Measurements from ENCODE around the gene ZFHX3. TPM values are rescaled to one million over a fixed set of nuclear protein-coding genes. Genes with fewer than 3 reads are reported as not detected.
A peak's percentile ranks its signal among the peaks of the same experiment; 100 is the strongest.

Gene ZFHX3
- total RNA-seq, 4 donors from 2014 or later, result 9.1 to 34.0 (median 12.0) TPM

DNA sequence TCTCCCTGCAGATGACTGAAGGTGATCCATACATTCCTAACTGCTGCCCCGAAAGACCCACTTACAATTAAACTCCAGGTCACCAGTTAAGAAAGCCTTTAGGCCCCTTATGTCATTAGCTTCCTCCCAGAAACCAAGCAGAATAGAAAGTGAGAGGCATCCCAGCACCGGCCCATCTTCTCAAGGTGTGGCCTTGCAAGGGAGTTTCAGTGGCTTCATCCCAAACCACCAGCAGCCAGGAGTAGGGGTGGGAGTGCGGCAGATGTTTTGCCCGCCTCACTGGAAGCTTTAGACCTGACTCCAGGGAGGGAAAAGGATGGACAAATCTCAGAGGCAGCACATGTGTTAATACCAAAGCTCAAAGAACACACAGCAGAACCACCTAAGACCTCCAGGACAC, 5.1 kb downstream of the ZFHX3 start:
- intact Hi-C loops (cut with DNase I; ENCODE audit: low total_unique reads), result no loop called here
- TF ChIP-seq, protein P1, sequence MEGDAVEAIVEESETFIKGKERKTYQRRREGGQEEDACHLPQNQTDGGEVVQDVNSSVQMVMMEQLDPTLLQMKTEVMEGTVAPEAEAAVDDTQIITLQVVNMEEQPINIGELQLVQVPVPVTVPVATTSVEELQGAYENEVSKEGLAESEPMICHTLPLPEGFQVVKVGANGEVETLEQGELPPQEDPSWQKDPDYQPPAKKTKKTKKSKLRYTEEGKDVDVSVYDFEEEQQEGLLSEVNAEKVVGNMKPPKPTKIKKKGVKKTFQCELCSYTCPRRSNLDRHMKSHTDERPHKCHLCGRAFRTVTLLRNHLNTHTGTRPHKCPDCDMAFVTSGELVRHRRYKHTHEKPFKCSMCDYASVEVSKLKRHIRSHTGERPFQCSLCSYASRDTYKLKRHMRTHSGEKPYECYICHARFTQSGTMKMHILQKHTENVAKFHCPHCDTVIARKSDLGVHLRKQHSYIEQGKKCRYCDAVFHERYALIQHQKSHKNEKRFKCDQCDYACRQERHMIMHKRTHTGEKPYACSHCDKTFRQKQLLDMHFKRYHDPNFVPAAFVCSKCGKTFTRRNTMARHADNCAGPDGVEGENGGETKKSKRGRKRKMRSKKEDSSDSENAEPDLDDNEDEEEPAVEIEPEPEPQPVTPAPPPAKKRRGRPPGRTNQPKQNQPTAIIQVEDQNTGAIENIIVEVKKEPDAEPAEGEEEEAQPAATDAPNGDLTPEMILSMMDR (IDR thresholded peaks at IDR 0.05), result no peak
- TF ChIP-seq POLR2A (IDR thresholded peaks at IDR 0.05), result no peak
- Histone ChIP-seq H3K27me3 (no peaks in the 10 kb centered on the region), H3K9me3 (no peaks in the 10 kb centered on the region), H3K27ac (peak overlapping the region; percentile 20 to 63), H3K4me1 (peaks cover 0 to 11% of the 10 kb centered on the region in 2 donors), H3K4me3 (no peak overlapping the region), H3K36me3 (no peaks in the 10 kb centered on the region)
- DNase-seq, result no peak

DNA sequence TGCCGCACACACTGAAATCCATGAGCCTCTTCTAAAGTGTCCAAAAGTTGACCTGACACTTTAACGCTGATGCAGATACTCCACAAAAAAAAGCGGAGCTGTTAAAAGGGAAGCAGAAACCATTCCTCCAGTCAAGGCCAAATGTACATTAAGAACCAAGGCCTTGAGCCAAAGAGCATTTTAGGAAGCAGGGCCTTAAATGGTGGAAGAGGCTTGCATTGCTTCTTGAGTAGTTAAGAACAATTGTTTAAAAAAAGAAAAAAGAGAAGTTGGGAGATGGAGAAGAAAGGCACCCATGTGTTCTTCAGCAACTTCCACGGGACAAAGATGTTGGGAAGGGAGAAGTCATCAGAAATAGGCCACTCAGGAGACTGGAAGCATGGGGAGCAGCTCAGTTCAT, 6.3 kb downstream of the ZFHX3 start:
- Histone ChIP-seq H3K27me3 (no peaks in the 10 kb centered on the region), H3K27ac (no peak overlapping the region), H3K4me1 (peaks cover 0 to 10% of the 10 kb centered on the region in 2 donors), H3K36me3 (no peaks in the 10 kb centered on the region), H3K4me3 (no peak overlapping the region), H3K9me3 (no peaks in the 10 kb centered on the region)
- no peak for DNase-seq
- TF ChIP-seq, protein P1 (IDR thresholded peaks at IDR 0.05), result no peak
- no peak for TF ChIP-seq POLR2A (IDR thresholded peaks at IDR 0.05)
- intact Hi-C loops (cut with DNase I; ENCODE audit: low total_unique reads), result no loop called here

DNA sequence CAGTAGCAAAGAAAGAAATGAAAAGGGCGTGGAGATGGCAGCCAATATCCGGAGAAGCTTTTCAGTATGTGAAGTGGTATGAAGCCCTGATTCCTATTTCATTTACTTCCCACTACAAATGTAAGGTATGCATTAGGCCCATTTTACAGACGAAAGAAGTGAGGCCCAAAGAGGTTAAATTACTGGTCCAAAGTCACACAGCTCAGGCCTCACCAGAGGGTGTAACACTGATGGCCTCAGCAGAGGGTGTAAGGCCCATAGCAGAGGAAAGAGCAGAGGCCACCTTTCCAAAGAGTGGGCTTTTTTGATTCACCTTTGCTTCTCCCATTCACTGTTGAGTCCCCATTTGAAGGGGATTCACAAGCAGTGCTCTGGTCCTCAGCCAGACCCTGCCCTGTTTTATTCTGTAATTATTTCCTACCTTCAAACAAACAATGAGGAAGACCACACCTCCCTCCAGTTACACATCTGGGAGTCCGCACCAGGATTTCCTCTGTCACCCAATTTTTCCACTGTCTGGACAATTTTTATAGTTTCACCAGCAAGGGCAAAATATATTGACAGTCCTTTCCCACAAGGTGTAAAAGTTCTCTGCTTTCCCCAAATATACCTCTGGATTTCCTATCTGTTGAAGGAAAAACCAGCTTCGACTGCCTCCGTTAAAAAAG, 7.1 kb downstream of the ZFHX3 start:
- intact Hi-C loops (cut with DNase I; ENCODE audit: low total_unique reads), result no loop called here
- DNase-seq, result no peak
- H3K27me3 ChIP-seq, result no peaks in the 10 kb centered on the region
- H3K4me3 ChIP-seq, result no peak overlapping the region
- TF ChIP-seq, protein P1 (IDR thresholded peaks at IDR 0.05), result no peak
- TF ChIP-seq POLR2A (IDR thresholded peaks at IDR 0.05), result no peak
- H3K9me3 ChIP-seq, result no peaks in the 10 kb centered on the region
- peaks cover 0 to 10% of the 10 kb centered on the region in 2 donors for H3K4me1 ChIP-seq
- H3K27ac ChIP-seq, result no peak overlapping the region
- H3K36me3 ChIP-seq, result no peaks in the 10 kb centered on the region

DNA sequence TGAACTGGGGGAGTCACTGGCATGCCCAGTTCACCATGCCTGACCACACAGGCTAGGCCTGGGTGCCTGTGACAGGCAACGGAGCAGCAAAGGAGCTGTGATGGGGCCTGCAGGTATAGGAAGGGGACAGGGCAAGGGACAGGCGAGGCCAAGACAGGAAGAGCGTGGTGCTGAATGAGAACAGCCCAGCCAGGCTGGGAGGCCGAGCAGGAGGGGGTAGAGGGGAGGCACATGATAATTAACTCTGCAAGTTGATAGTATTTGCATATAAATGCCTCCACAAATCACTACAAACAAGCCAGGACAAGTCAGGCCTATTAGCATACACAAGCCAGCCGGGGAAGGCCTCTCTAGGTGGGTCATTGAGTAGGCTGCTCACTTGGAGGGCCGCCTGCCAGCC, 7.8 kb downstream of the ZFHX3 start:
- H3K9me3 ChIP-seq, result no peaks in the 10 kb centered on the region
- no peak overlapping the region for H3K27ac ChIP-seq
- TF ChIP-seq POLR2A (IDR thresholded peaks at IDR 0.05), result no peak
- TF ChIP-seq, protein P1 (IDR thresholded peaks at IDR 0.05), result no peak
- H3K4me1 ChIP-seq, result peaks cover 0 to 10% of the 10 kb centered on the region in 2 donors
- H3K4me3 ChIP-seq, result no peak overlapping the region
- no peaks in the 10 kb centered on the region for H3K27me3 ChIP-seq
- DNase-seq, result no peak
- H3K36me3 ChIP-seq, result no peaks in the 10 kb centered on the region
- intact Hi-C loops (cut with DNase I; ENCODE audit: low total_unique reads), result no loop called here

DNA sequence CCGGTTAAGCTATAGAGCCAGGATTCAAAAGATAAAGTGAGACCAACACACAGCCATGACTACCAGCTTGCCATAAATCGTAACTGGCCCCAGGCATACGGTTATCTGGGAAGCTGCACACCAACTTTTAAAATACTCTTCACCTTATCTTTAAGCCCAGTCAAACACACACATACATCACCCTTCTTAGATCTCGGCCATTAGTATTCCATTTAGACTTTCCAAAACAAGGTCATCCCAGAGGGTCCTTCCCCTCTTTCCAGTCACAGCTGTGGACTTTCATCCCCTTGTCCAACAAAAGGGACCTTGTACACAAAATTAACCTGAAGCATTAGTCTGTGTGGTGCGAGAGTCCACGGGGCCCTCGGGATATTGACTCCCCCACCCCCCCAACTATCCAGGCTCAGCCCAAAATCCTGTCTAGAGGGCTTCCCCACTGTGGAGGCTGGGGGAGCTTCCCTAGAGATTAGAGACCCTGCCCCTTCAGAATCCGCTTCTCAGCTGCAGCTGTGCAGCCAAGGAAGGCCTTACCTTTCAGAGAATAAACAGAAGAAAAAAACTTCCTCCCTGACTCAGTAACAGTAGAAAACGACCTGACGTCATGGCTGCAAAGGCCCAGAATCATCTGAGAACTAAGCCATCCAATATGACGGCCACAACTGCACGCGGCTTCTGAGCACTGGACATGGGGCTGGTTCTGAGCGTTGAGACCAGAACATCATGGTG, 9.9 kb downstream of the ZFHX3 start:
- intact Hi-C loops (cut with DNase I; ENCODE audit: low total_unique reads), result no loop called here
- TF ChIP-seq POLR2A (IDR thresholded peaks at IDR 0.05), result no peak
- TF ChIP-seq, protein P1 (IDR thresholded peaks at IDR 0.05), result no peak
- Histone ChIP-seq H3K27me3 (no peaks in the 10 kb centered on the region), H3K4me3 (no peak overlapping the region), H3K4me1 (peaks cover 0 to 10% of the 10 kb centered on the region in 2 donors), H3K9me3 (no peaks in the 10 kb centered on the region), H3K36me3 (no peaks in the 10 kb centered on the region), H3K27ac (peak overlapping the region in 1 of 2 donors; percentile 39)
- no peak for DNase-seq

Data from uterus (tissue), 4 donors.